A673 (cell line): Measurements from ENCODE around the gene TRAF1. TPM values are rescaled to one million over a fixed set of nuclear protein-coding genes. Genes with fewer than 3 reads are reported as not detected.

Source experiments
- BruUV-seq: library from RNA; stranded (reverse); fragments of 400-500 nt; replicated peaks from 2 replicates; lab custom pipeline; 2021; lab: Mats Ljungman, UMichigan
- CTCF ChIA-PET: fragments of 300-600 bp; sonication (Branson Sonifier 250); formaldehyde crosslinking; loops from one replicate; lab custom pipeline; 2022; ENCODE audit warnings: antibody characterized with exemption; lab: Charles Lee
- POLR2A ChIA-PET: fragments of 300-600 bp; sonication (Branson Sonifier 250); formaldehyde crosslinking; loops from one replicate; lab custom pipeline; 2022; ENCODE audit warnings: antibody characterized with exemption; ENCODE audit not compliant: low non-redundant PET; lab: Charles Lee
- DNase-seq: peaks from one replicate; pipeline ENCODE4 v3.0.0-alpha.2; 2015; ENCODE audit warnings: low spot score
- H3K27ac ChIP-seq: fragments of 200-600 bp; sonication (generic); 2 replicates; pipeline ENCODE4 v1.5.1; 2016; ENCODE audit warnings: mixed run types, low read depth, mild to moderate bottlenecking, mixed read lengths, antibody characterized with exemption, low read length; ENCODE audit not compliant: poor library complexity, severe bottlenecking
- H3K27me3 ChIP-seq: fragments of 200-600 bp; sonication (generic); replicated peaks from 2 replicates; pipeline ENCODE4 v1.6.1; 2017; ENCODE audit warnings: mixed run types, low read depth, mild to moderate bottlenecking, mixed read lengths, antibody characterized with exemption, low read length; ENCODE audit not compliant: insufficient read depth, poor library complexity
- H3K36me3 ChIP-seq: fragments of 200-600 bp; sonication (generic); 2 replicates; pipeline ENCODE4 v1.6.1; 2016; ENCODE audit warnings: mixed run types, mild to moderate bottlenecking, mixed read lengths, antibody characterized with exemption, low read length; ENCODE audit not compliant: insufficient read depth, poor library complexity, severe bottlenecking
- H3K4me1 ChIP-seq: fragments of 200-600 bp; sonication (generic); 2 replicates; pipeline ENCODE4 v1.6.1; 2017; ENCODE audit warnings: mixed run types, mild to moderate bottlenecking, mixed read lengths, antibody characterized with exemption, low read length; ENCODE audit not compliant: insufficient read depth, poor library complexity, severe bottlenecking
- H3K4me3 ChIP-seq: fragments of 200-600 bp; sonication (generic); 2 replicates; pipeline ENCODE4 v1.5.1; 2016; ENCODE audit warnings: low read depth, mixed run types, mild to moderate bottlenecking, mixed read lengths, low read length; ENCODE audit not compliant: poor library complexity, severe bottlenecking
- H3K9me3 ChIP-seq: fragments of 200-600 bp; sonication (generic); 2 replicates; pipeline ENCODE4 v1.6.1; 2016; ENCODE audit warnings: mixed run types, low read depth, mild to moderate bottlenecking, mixed read lengths, antibody characterized with exemption, low read length; ENCODE audit not compliant: poor library complexity, severe bottlenecking
- CTCF ChIP-seq: fragments of 300-800, 200-600 bp; sonication (generic); conservative IDR thresholded peaks from 2 replicates; pipeline ENCODE4 v1.5.1; 2017; ENCODE audit warnings: low read depth, mild to moderate bottlenecking, antibody characterized with exemption, low read length, moderate library complexity, mixed read lengths
- EZH2 ChIP-seq: fragments of 200-600 bp; sonication (generic); IDR thresholded peaks from 2 replicates; pipeline ENCODE4 v1.6.1; 2017; ENCODE audit warnings: borderline replicate concordance, low read depth, mild to moderate bottlenecking, mixed read lengths, antibody characterized with exemption, low read length; ENCODE audit not compliant: poor library complexity, severe bottlenecking
- intact Hi-C: fragments of 100-400 bp; cut with micrococcal nuclease; formaldehyde crosslinking; loops from one replicate; pipeline ENCODE4 v1.10.0; 2022; ENCODE audit not compliant: unreplicated experiment
- total RNA-seq: library from RNA; stranded (reverse); gene quantifications from 2 replicates; pipeline ENCODE4 v1.2.3, GENCODE V29; 2021

The TRAF1 gene
- total RNA-seq, 1 experiment from 2014 or later: 0.73 TPM

GRCh38 chr9:120909904-120910303 lies 16.7 kb downstream of the TRAF1 start:
- CTCF ChIA-PET: no interaction called here

GRCh38 chr9:120905315-120906164 lies 21.1 kb downstream of the TRAF1 start:
- BruUV-seq: no TSS peak
- POLR2A ChIA-PET: no interaction called here
- no peaks in the 10 kb centered on the region for H3K27me3 ChIP-seq
- no peaks in the 10 kb centered on the region for H3K9me3 ChIP-seq
- no peak for DNase-seq
- H3K27ac ChIP-seq: no peak overlapping the region
- no peaks in the 10 kb centered on the region for H3K36me3 ChIP-seq
- CTCF ChIA-PET: no interaction called here
- no peak overlapping the region for H3K4me3 ChIP-seq
- intact Hi-C loops: no loop called here
- H3K4me1 ChIP-seq: no peaks in the 10 kb centered on the region
- TF ChIP-seq EZH2: no peak
- TF ChIP-seq CTCF: no peak

More at GRCh38 chr9:120909904-120910303, 16.7 kb downstream of the TRAF1 start:
- no peak for TF ChIP-seq EZH2
- intact Hi-C loops: no loop called here
- no peaks in the 10 kb centered on the region for H3K9me3 ChIP-seq
- no peaks in the 10 kb centered on the region for H3K4me1 ChIP-seq
- no TSS peak for BruUV-seq
- POLR2A ChIA-PET: no interaction called here
- H3K36me3 ChIP-seq: no peaks in the 10 kb centered on the region
- no peak overlapping the region for H3K27ac ChIP-seq
- no peak overlapping the region for H3K4me3 ChIP-seq
- H3K27me3 ChIP-seq: no peaks in the 10 kb centered on the region
- DNase-seq: peak; percentile 43

GRCh38 chr9:120904978-120905301 lies 21.7 kb downstream of the TRAF1 start:
- DNase-seq: no peak
- no peak for TF ChIP-seq EZH2
- no peak for TF ChIP-seq CTCF
- no peaks in the 10 kb centered on the region for H3K27me3 ChIP-seq
- no peak overlapping the region for H3K27ac ChIP-seq
- no peak overlapping the region for H3K4me3 ChIP-seq
- no peaks in the 10 kb centered on the region for H3K4me1 ChIP-seq
- no peaks in the 10 kb centered on the region for H3K36me3 ChIP-seq
- ChIA-PET POLR2A (no interaction called here), CTCF (no interaction called here)
- intact Hi-C loops: no loop called here
- BruUV-seq: no TSS peak
- no peaks in the 10 kb centered on the region for H3K9me3 ChIP-seq
